ENCODE results near the gene UPK1A.
A peak's percentile ranks its signal among the peaks of the same experiment; 100 is the strongest.
"Not testable (repeated sequence)": the region's sequence is repeated elsewhere in the genome, so short reads cannot be mapped to it uniquely, and the experiment has no call there.

UPK1A gene

GRCh38 chr19:35644987-35645679 is 21.2 kb upstream of the UPK1A start:
- DNase-seq: peak; percentile 15 to 69 (median 38)

DNA sequence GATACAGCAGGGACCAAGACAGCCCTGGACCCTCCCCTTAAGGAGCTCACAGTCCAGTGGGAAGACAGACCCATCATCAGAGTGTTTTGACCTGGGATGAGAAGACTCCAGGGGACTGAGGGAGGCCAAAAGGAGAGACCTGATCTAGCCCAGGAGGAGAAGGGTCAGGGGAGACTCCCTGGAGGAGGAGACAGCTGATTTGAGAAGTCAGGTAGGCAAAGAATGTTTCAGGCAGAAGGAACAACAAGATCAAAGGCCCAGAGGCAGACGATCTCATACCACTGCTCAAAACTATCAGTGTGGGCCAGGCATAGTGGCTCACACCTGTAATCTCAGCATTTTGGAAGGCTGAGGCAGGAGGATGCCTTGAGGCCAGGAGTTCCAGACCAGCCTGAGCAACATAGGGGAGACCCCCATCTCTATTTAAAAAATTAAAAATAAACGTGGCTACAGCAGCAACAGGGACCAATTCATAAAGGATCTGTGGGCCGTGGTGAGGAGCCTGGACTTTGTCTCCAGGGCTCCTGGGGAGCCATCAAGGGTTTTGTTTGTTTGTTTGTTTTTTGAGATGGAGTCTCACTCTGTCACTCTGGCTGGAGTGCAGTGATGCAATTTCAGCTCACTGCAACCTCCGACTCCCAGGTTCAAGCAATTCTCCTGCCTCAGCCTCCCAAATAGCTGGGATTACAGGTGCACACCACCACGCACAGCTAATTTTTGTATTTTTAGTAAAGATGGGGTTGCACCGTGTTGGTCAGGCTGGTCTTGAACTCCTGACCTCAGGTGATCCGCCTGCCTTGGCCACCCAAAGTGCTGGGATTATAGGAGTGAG is 20.4 kb upstream of the UPK1A start:
- no peak for DNase-seq

GRCh38 chr19:35648017-35648961 is 18.0 kb upstream of the UPK1A start, which contains the start of gene COX6B1:
COX6B1 (plus strand) TSS chr19:35648323; CDS start chr19:35651244, 2,921 bp downstream.
- DNase-seq: peak; percentile 73 to 85 (median 80)

GRCh38 chr19:35650581-35650980 is 15.7 kb upstream of the UPK1A start:
- DNase-seq: no peak

GRCh38 chr19:35654828-35655227 is 11.5 kb upstream of the UPK1A start:
- not testable (repeated sequence) for DNase-seq

- no peak for DNase-seq
Measured at GRCh38 chr19:35655600-35655999, 10.7 kb upstream of the UPK1A start.

DNA sequence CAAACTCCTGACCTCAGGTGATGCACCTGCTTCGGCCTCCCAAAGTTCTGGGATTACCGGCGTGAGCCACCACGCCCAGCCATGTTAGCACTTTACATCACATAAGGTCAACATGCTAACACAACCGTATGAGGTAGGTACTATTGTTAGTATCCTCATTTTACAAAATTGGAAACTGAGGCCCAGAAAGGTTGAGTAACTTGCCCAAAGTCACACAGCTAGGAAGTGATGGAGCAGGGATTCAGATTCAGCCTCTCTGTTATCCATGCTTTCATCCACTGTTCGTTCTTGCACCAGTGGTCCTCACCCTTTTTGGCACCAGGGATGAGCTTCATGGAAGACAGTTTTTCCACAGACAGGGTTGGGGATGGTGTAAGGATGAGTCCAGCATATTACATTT is 9.6 kb upstream of the UPK1A start:
- no peak for DNase-seq

DNA sequence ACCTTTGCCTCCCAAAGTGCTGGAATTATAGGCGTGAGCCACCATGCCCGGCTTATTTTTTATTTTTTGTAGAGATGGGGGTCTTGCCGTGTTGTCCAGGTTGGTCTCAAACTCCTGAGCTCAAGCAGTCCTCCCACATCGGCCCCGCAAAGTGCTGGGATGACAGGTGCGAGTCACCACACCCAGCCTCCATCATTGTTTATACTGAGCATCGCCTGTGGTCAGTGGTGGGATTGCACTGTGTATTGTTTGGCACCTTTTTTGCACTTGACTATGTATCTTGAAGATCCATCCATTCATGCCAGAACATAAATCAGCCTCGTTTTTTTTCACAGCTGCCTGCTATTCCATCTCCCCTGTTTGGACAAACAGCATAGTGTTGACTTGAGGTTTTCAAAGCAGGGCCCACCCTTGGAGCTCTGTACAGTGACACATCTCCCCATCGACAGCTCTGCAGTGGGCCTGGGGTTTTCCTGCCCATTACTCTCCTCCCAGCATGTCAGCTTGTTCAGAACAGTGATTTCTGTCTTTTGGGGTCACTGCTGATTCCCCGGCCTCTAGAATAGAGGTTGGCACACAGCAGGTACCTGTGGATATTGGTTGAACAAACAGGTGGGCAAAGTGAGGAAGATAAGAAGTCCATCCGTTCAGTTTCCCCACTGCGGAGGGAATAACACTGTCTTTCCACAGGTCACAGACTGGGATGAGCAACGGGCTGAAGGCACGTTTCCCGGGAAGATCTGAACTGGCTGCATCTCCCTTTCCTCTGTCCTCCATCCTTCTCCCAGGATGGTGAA is 8.2 kb upstream of the UPK1A start:
- no peak for DNase-seq

GRCh38 chr19:35661995-35662340 is 4.3 kb upstream of the UPK1A start:
- no peak for DNase-seq

- DNase-seq: no peak
Measured at GRCh38 chr19:35663981-35664380, 2.3 kb upstream of the UPK1A start.

GRCh38 chr19:35665157-35665556 is 1.2 kb upstream of the UPK1A start:
- DNase-seq: no peak

DNA sequence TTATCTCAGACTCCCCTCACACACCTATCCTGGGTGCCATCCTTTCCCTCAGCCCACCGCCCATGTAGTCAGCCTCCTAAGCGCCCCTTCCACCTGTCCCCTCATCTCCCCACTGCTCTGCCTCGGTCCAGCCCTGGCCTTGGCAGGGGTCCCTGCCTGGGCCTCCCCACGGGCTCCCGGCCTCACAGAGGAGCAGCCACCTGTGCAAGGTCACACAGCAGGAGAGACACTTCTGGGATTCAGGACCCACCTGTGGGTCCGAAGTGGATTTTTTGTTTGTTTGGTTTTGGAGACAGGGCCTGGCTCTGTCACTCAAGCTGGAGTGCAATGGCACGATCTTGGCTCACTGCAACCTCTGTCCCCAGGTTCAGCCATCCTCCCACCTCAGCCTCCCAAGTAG is 713 bp upstream of the UPK1A start:
- no peak for DNase-seq

- no peak for DNase-seq
Measured at GRCh38 chr19:35669566-35669965, 3.2 kb downstream of the UPK1A start.

GRCh38 chr19:35669974-35670373 is 3.7 kb downstream of the UPK1A start:
- no peak for DNase-seq

DNA sequence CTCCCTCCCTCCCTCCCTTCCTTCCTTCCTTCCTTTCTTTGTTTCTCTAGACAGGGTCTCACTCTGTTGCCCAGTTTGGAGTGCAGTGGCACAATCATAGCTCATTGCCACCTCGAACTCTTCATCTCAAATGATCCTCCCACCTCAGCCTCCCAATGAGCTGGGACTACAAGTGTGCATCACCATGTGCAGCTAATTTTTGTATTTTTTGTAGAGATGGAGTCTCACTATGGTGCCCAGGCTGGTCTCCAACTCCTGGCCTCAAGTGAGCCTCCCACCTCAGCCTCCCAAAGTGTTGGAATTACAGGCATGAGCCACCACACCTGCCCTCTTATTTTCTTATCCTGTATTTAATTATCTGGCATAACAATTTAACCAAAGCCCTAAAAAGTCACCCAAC is 4.4 kb downstream of the UPK1A start:
- no peak for DNase-seq

GRCh38 chr19:35671818-35672217 is 5.5 kb downstream of the UPK1A start:
- no peak for DNase-seq

GRCh38 chr19:35673121-35673804 is 6.9 kb downstream of the UPK1A start:
- peak in 1 of 4 experiments; percentile 9 for DNase-seq

- no peak for DNase-seq
Measured at GRCh38 chr19:35675589-35676140, 9.3 kb downstream of the UPK1A start.

DNA sequence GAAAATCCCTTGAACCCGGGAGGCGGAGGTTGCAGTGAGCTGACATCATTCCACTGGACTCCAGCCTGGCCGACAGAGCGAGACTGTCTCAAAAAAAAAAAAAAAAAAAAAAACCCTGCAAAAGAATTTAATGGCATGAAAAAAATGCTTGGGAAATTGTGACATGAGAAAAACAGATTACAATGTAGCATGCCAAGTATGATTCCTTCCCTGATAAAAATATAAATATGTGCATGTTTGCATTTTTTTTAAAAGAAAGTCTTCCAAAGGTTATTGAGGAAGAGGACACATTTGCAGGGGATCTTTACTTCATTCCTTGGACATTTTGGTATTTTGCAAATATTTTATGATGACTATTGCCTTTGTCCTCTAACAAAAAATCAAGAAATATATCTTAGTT is 23.5 kb downstream of the UPK1A start:
- no peak for DNase-seq

DNA sequence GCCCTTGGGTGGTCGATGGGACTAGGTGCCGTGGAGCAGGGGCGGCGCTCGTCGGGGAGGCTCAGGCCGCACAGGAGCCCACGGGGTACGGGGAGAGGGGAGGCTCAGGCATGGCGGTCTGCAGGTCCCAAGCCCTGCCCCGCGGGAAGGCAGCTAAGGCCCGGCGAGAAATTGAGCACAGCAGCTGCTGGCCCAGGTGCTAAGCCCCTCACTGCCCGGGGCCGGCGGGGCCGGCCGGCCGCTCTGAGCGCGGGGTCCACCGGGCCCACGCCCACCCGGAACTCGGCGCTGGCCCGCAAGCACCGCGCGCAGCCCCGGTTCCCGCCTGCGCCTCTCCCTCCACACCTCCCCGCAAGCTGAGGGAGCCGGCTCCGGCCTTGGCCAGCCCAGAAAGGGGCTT is 24.8 kb downstream of the UPK1A start:
- not testable (repeated sequence) for DNase-seq

DNA sequence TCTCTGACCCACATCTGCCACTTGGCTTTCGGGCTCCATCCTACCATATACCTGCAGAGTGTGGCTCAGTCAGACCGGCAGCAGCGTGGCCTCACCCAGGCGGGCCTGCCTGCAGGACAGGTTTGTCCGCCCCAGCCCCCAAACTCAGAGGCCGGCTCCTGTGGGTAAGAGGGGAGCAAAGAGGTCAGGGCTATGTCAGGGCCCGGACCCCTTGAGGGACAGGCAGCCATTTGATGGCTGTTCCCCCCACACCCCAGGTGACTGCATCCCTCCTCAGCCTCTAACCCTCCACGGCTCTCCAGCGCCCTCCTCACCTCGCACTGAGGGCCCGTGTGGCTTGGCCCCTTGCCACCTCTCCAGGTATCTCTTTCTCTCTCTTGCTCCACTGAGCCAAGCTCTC is 25.7 kb downstream of the UPK1A start:
- DNase-seq: no peak
